ENCODE measurements around the gene RASGRP2. TPM values are rescaled to one million over a fixed set of nuclear protein-coding genes. Genes with fewer than 3 reads are reported as not detected.

RASGRP2 gene
- total RNA-seq = 10 to 100 TPM; 24.0 to 26.3 TPM
- polyA plus RNA-seq (ENCODE audit: insufficient read depth, low read depth, low replicate concordance) = 14.4 TPM
- long read RNA-seq, donor 1, partial matches to known transcripts = 0 of 1 reads
- long read RNA-seq, donor 1, other reads (novel, unspliced or antisense) = 0 of 1 reads
- long read RNA-seq, donor 2, partial matches to known transcripts = 6 of 8 reads
- long read RNA-seq, donor 2, other reads (novel, unspliced or antisense) = 0 of 8 reads

DNA sequence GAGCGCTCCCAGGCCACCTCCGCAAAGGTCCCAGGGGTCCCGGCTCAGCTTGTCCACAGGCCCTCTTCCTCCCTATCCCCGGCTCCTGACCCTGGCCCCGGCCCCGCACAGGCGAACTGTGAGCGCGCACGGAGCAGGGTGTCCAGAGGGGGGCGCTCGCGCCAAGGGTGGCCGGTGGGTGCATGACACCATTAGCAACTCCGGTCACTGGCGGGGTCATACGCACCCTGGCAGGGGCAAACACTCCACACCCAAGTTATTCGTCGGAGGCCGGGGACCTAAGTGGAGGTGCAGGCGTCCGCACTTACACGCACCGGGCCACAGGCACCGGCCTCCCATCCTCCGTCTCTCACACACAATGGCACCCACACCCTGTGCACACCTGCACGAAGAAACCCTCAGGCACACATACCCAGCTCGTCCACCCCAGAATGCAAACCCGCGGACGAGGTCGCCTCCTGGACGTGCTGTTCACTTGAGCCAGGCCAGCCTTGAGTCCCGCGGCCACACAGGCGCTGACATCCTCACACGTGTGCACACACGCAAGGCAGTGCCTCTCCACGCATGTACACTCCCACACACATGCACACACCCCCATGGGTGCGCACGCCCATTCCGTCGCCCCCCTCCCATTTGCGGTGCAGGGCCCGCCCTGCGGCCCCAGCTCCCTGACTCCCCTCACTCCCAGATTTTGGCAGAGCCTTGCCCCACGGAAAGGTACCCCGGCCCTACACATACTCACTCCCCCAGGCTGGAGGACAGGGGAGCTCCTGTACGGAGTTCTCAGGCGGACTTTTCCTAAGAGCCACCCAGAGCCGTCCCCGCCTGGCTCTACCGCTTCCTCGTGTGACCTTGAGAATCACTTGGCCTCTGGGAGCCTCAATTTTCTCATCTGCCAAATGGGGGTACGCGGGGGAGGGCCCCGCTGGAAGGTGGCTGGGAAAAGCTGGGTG, at the start of gene RASGRP2:
Gene RASGRP2, minus strand, starts transcription at position 552 of the 953 bp plus-strand sequence. CDS start 1,276 bp downstream, outside the sequence.
- no peaks in the 10 kb centered on the region for H3K36me3 ChIP-seq (ENCODE audit: low read depth, missing control alignments)
- intact Hi-C loops (cut with DNase I; ENCODE audit: low total_unique reads) = no loop called here
- 0 to 2% methylated on average over 6 to 57 of the region's 57 CpGs for WGBS, 2 donors
- peaks cover 30% of the 10 kb centered on the region for H3K4me1 ChIP-seq
- TF ChIP-seq CTCF (IDR thresholded peaks at IDR 0.05) (peak; percentile 52 to 69 (median 68)), POLR2A (IDR thresholded peaks at IDR 0.05) (no peak)
- H3K9me3 ChIP-seq = no peaks in the 10 kb centered on the region
- peak within 1 kb of the TSS; percentile 54 to 67 for H3K4me3 ChIP-seq
- H3K27ac ChIP-seq = peak within 1 kb of the TSS; percentile 83 to 92
- no peaks in the 10 kb centered on the region for H3K27me3 ChIP-seq
- peak; percentile 82 for DNase-seq

DNA sequence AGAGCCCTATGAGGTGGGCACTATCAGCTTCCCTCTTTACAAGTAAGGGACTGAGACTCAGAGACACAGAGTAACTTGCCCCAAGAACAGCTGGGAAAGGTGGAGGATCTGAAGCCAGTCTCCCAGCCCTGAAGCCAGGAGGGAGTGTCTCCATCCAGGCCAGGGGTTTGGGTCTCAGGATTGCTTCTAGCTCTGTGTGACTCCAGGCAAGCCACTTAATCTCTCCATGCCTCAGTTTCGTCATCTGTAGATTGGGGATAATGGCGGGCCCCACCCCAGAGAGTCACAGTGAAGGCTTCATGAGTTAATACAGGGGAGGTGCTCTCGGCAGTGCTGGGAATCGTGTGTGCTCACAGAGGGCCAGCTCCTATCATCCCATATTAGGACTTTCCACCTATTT, 48.5 kb upstream of the RASGRP2 start:
- no peaks in the 10 kb centered on the region for H3K9me3 ChIP-seq
- H3K4me3 ChIP-seq = no peak overlapping the region
- TF ChIP-seq CTCF (IDR thresholded peaks at IDR 0.05) (no peak), POLR2A (IDR thresholded peaks at IDR 0.05) (no peak)
- 91 to 92% methylated on average over 4 of the region's 4 CpGs for WGBS, 2 donors
- H3K27ac ChIP-seq = no peak overlapping the region
- peaks cover 6% of the 10 kb centered on the region for H3K4me1 ChIP-seq
- no peaks in the 10 kb centered on the region for H3K36me3 ChIP-seq (ENCODE audit: low read depth, missing control alignments)
- DNase-seq = no peak
- H3K27me3 ChIP-seq = no peaks in the 10 kb centered on the region
- intact Hi-C loops (cut with DNase I; ENCODE audit: low total_unique reads) = no loop called here

DNA sequence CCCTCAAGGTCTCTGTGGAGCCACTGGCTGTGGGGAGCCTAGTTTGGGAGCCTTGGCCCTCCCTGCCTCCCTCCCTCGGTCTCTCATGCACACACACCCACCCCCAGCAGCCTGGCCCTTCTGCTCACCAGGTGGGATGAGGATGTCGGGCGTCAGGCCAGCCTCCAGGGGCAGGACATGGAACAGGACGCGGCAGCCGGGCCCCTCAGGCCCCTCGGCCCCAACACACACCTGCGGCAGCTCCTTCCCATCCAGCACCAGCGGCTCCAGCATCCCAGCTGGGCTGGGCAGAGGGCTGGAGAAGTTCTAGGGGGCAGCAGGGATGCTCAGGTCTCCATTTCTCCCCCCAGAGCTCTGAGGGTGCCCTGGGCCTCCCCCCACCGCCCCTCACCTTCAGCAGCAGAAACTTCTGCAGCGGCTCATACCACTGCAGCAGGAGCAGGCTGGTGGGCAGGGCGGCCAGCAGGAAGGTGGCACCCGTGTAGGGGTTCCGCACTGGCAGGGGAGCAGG, 47.9 kb upstream of the RASGRP2 start:
- no peaks in the 10 kb centered on the region for H3K9me3 ChIP-seq
- 63 to 91% methylated on average over 1 to 14 of the region's 14 CpGs for WGBS, 2 donors
- no peak overlapping the region for H3K4me3 ChIP-seq
- intact Hi-C loops (cut with DNase I; ENCODE audit: low total_unique reads) = no loop called here
- no peak overlapping the region for H3K27ac ChIP-seq
- TF ChIP-seq POLR2A (IDR thresholded peaks at IDR 0.05) = no peak
- no peak for TF ChIP-seq CTCF (IDR thresholded peaks at IDR 0.05)
- H3K36me3 ChIP-seq (ENCODE audit: low read depth, missing control alignments) = no peaks in the 10 kb centered on the region
- H3K27me3 ChIP-seq = no peaks in the 10 kb centered on the region
- H3K4me1 ChIP-seq = peaks cover 6% of the 10 kb centered on the region
- no peak for DNase-seq

DNA sequence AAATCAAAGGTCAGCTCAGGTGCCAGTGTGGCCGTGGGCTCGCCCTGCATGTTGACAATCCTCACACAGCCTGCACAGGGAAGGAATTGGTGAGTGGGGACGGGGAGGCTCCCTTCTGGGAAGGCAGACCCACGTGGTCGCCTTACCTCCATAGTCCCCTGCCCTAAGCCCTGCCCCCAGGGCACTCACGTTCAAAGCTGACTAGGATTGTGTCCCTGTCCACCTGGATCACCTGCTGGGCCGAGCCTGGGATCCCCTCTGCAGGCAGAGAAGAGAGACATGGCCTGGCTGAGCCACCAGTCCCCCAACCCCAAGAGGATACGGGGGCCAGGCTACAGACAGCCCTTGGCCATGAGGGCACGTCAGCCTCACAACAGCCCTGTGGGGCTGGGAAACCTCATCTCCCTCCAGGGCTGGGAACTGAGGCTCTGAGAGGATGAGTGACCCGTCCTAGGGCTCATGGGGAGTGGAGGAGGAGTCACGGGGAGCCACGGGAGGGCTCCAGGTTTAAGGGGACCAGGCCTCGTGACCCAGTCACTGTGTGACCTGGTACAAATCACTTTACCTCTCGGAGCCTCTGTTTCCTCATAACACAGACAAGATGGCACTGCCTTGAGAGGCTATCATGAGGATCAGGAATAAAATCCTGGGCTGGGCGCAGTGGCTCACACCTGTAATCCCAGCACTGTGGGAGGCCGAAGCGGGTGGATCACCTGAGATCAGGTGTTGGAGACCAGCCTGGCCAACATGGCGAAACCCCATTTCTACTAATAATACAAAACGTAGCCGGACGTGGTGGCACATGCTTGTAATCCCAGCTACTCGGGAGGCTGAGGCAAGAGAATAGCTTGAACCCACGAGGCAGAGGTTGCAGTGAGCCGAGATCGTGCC, 46.5 kb upstream of the RASGRP2 start:
- 92 to 98% methylated on average over 11 to 25 of the region's 25 CpGs for WGBS, 2 donors
- no peak for TF ChIP-seq CTCF (IDR thresholded peaks at IDR 0.05)
- no peak for TF ChIP-seq POLR2A (IDR thresholded peaks at IDR 0.05)
- Histone ChIP-seq H3K9me3 (no peaks in the 10 kb centered on the region), H3K4me1 (peaks cover 6% of the 10 kb centered on the region), H3K27me3 (no peaks in the 10 kb centered on the region), H3K27ac (no peak overlapping the region), H3K36me3 (ENCODE audit: low read depth, missing control alignments) (no peaks in the 10 kb centered on the region), H3K4me3 (no peak overlapping the region)
- DNase-seq = no peak
- intact Hi-C loops (cut with DNase I; ENCODE audit: low total_unique reads) = no loop called here
